Gastrocnemius medialis (tissue), 4 donors: Measurements from ENCODE around the gene RRBP1. TPM values are rescaled to one million over a fixed set of nuclear protein-coding genes. Genes with fewer than 3 reads are reported as not detected.

Source experiments
- ATAC-seq, 2 donors: fragments of 150-250 bp; one replicate each; pipeline ENCODE4 v1.9.1; 2016
- DNase-seq, 2 donors: peaks; one replicate each; pipeline ENCODE4 v3.0.0-alpha.2; 2019
- H3K27ac ChIP-seq, 4 donors: fragments of 200-600 bp; sonication (generic); 1 replicate in 1 of 4; 2 replicates in 3 of 4; pipeline ENCODE4 v1.5.1; 2016 to 2018; ENCODE audit warnings: mild to moderate bottlenecking in 2 of 4, moderate library complexity in 1 of 4
- H3K27me3 ChIP-seq, 3 donors: fragments of 200-600 bp; sonication (generic) in 2 of 3; 1 replicate in 1 of 3; 2 replicates in 2 of 3; pipeline versions ENCODE4 v1.5.1 to v1.6.0; 2016 to 2019; ENCODE audit warnings: mild to moderate bottlenecking in 1 of 3, moderate library complexity in 1 of 3
- H3K36me3 ChIP-seq, 2 donors: fragments of 200-600 bp; sonication (generic) in 1 of 2; one replicate each; pipeline ENCODE4 v1.5.1; 2017 to 2018
- H3K4me1 ChIP-seq, 2 donors: fragments of 200-600 bp; sonication (generic) in 1 of 2; one replicate each; pipeline ENCODE4 v1.5.1; 2016 to 2017; ENCODE audit warnings: mild to moderate bottlenecking in 2 of 2
- H3K4me3 ChIP-seq, 4 donors: fragments of 200-600 bp; sonication (generic) in 3 of 4; 1 replicate in 1 of 4; 2 replicates in 3 of 4; pipeline ENCODE4 v1.5.1; 2016 to 2019; ENCODE audit warnings: mild to moderate bottlenecking in 2 of 4
- H3K9me3 ChIP-seq, 3 donors: fragments of 200-600 bp; sonication (generic) in 2 of 3; 1 replicate in 1 of 3; 2 replicates in 2 of 3; pipeline ENCODE4 v1.5.1; 2016 to 2019
- CTCF ChIP-seq, 5 experiments: fragments of 450-650 bp in 3 of 5; fragments of 200-600 bp in 2 of 5; sonication (generic) in 2 of 5; IDR thresholded peaks in 4 of 5; conservative IDR thresholded peaks in 1 of 5; 1 replicate in 4 of 5; 2 replicates in 1 of 5; pipeline ENCODE4 v1.5.1; 2016 to 2019; ENCODE audit warnings: antibody characterized with exemption in 5 of 5, mild to moderate bottlenecking in 3 of 5, moderate library complexity in 3 of 5
- POLR2A ChIP-seq, 2 donors: fragments of 450-650 bp; IDR thresholded peaks; one replicate each; pipeline ENCODE4 v1.6.1; 2017; ENCODE audit warnings: antibody characterized with exemption in 2 of 2, mild to moderate bottlenecking in 2 of 2, moderate library complexity in 2 of 2
- in situ Hi-C, 4 donors: fragments of 200-750 bp; cut with MboI; loops; one replicate each; pipeline versions ENCODE4 v1.15.0 to v1.8.0; 2017; ENCODE audit warnings: low sequenced_read_pairs in 4 of 4
- intact Hi-C: fragments of 100-400 bp; cut with DNase I; formaldehyde crosslinking; loops from one replicate; pipeline ENCODE4 v1.15.1; 2023; ENCODE audit warnings: low total_unique reads
- total RNA-seq, 4 donors: library from RNA; depleted of rRNA; stranded (reverse); fragments of >200 nt; gene quantifications; one replicate each; pipeline versions ENCODE4 v1.1.0 to v1.2.3, GENCODE V29; 2016

Gene RRBP1
- total RNA-seq, 4 donors from 2014 or later, result 14.1 to 22.7 (median 17.9) TPM

GRCh38 chr20:17621229-17621968 is 60.6 kb downstream of the RRBP1 start:
- in situ Hi-C loops (no loop called here), intact Hi-C loops (no loop called here)
- Histone ChIP-seq H3K27ac (no peak overlapping the region), H3K36me3 (peaks cover 0 to 45% of the 10 kb centered on the region in 2 donors), H3K4me1 (no peaks in the 10 kb centered on the region), H3K9me3 (no peaks in the 10 kb centered on the region), H3K4me3 (no peak overlapping the region), H3K27me3 (no peaks in the 10 kb centered on the region)
- TF ChIP-seq CTCF (IDR thresholded peaks at IDR 0.05 in 4 of 5, conservative IDR thresholded peaks at IDR 0.05 in 1 of 5), result no peak
- no peak for TF ChIP-seq POLR2A (IDR thresholded peaks at IDR 0.05)
- DNase-seq (peak in 1 of 2 donors; percentile 6), ATAC-seq (no peak)

GRCh38 chr20:17620371-17621228 is 61.4 kb downstream of the RRBP1 start:
- DNase-seq, result peak in 1 of 2 donors; percentile 6
- in situ Hi-C loops, result no loop called here

GRCh38 chr20:17619351-17620093 is 62.5 kb downstream of the RRBP1 start:
- intact Hi-C loops, result no loop called here
- no peak for TF ChIP-seq POLR2A (IDR thresholded peaks at IDR 0.05)
- TF ChIP-seq CTCF (IDR thresholded peaks at IDR 0.05 in 4 of 5, conservative IDR thresholded peaks at IDR 0.05 in 1 of 5), result no peak
- Histone ChIP-seq H3K9me3 (no peaks in the 10 kb centered on the region), H3K27ac (no peak overlapping the region), H3K27me3 (no peaks in the 10 kb centered on the region), H3K4me3 (no peak overlapping the region), H3K36me3 (peaks cover 0 to 44% of the 10 kb centered on the region in 2 donors), H3K4me1 (peaks cover 0 to 7% of the 10 kb centered on the region in 2 donors)
- in situ Hi-C loops, result loop anchor here in 1 of 4 donors (5.0 kb wide), 1 partner anchor 82 kb away; no protein-coding TSS in a partner anchor
- DNase-seq, result no peak
- ATAC-seq, result no peak

More at GRCh38 chr20:17620371-17621228, 61.4 kb downstream of the RRBP1 start:
- H3K4me3 ChIP-seq, result no peak overlapping the region
- TF ChIP-seq POLR2A (IDR thresholded peaks at IDR 0.05) (no peak), CTCF (IDR thresholded peaks at IDR 0.05 in 4 of 5, conservative IDR thresholded peaks at IDR 0.05 in 1 of 5) (no peak)
- no peak overlapping the region for H3K27ac ChIP-seq
- intact Hi-C loops, result no loop called here
- H3K9me3 ChIP-seq, result no peaks in the 10 kb centered on the region
- H3K27me3 ChIP-seq, result no peaks in the 10 kb centered on the region
- no peak for ATAC-seq
- no peaks in the 10 kb centered on the region for H3K4me1 ChIP-seq
- peaks cover 0 to 45% of the 10 kb centered on the region in 2 donors for H3K36me3 ChIP-seq

- intact Hi-C loops (no loop called here), in situ Hi-C loops (loop anchor here in 1 of 4 donors (5.0 kb wide), 1 partner anchor 81 kb away; no protein-coding TSS in a partner anchor)
- H3K9me3 ChIP-seq, result no peaks in the 10 kb centered on the region
- H3K27ac ChIP-seq, result no peak overlapping the region
- peaks cover 0 to 7% of the 10 kb centered on the region in 2 donors for H3K4me1 ChIP-seq
- peaks cover 0 to 38% of the 10 kb centered on the region in 2 donors for H3K36me3 ChIP-seq
- DNase-seq (no peak), ATAC-seq (no peak)
- no peak for TF ChIP-seq CTCF (IDR thresholded peaks at IDR 0.05 in 4 of 5, conservative IDR thresholded peaks at IDR 0.05 in 1 of 5)
- TF ChIP-seq POLR2A (IDR thresholded peaks at IDR 0.05), result no peak
- no peaks in the 10 kb centered on the region for H3K27me3 ChIP-seq
- no peak overlapping the region for H3K4me3 ChIP-seq
These were observed 63.4 kb downstream of the RRBP1 start for GRCh38 chr20:17618673-17619013.
